Activated CD8-positive, alpha-beta memory T cell treated with anti-CD3 and anti-CD28 coated beads, Interleukin-2, amount 50 U/mL, for 4 hours (primary cell): Measurements from ENCODE around the gene PPP4R1.

Experiments
- DNase-seq: peaks from one replicate; pipeline ENCODE4 v3.0.0-alpha.2; 2020

Gene PPP4R1

GRCh38 chr18:9539938-9540337 is 74.4 kb downstream of the PPP4R1 start:
- no peak for DNase-seq

- no peak for DNase-seq
These were observed 75.1 kb downstream of the PPP4R1 start for GRCh38 chr18:9539283-9539682.

GRCh38 chr18:9537677-9538076 is 76.7 kb downstream of the PPP4R1 start:
- no peak for DNase-seq

GRCh38 chr18:9536354-9537152 is 77.8 kb downstream of the PPP4R1 start:
- DNase-seq = no peak

- no peak for DNase-seq
These were observed 78.8 kb downstream of the PPP4R1 start for GRCh38 chr18:9535430-9535991.

- DNase-seq = no peak
These were observed 79.5 kb downstream of the PPP4R1 start for GRCh38 chr18:9534844-9535243.

GRCh38 chr18:9531791-9532410 is 82.5 kb downstream of the PPP4R1 start:
- no peak for DNase-seq

- no peak for DNase-seq
These were observed 83.9 kb downstream of the PPP4R1 start for GRCh38 chr18:9530226-9531009.

- DNase-seq = no peak
These were observed 87.9 kb downstream of the PPP4R1 start for GRCh38 chr18:9526458-9526857.

- no peak for DNase-seq
These were observed 91.4 kb downstream of the PPP4R1 start for GRCh38 chr18:9522952-9523351.

- DNase-seq = no peak
These were observed 92.6 kb downstream of the PPP4R1 start for GRCh38 chr18:9521770-9522169.

- DNase-seq = no peak
These were observed 93.7 kb downstream of the PPP4R1 start for GRCh38 chr18:9520666-9521065.

GRCh38 chr18:9519399-9519798 is 95.0 kb downstream of the PPP4R1 start:
- DNase-seq = no peak

GRCh38 chr18:9517869-9518268 is 96.5 kb downstream of the PPP4R1 start:
- no peak for DNase-seq

- no peak for DNase-seq
These were observed 97.8 kb downstream of the PPP4R1 start for GRCh38 chr18:9516437-9517064.

- no peak for DNase-seq
These were observed 100.3 kb downstream of the PPP4R1 start for GRCh38 chr18:9513971-9514512.

- no peak for DNase-seq
These were observed 105.8 kb downstream of the PPP4R1 start for GRCh38 chr18:9508446-9509025.

GRCh38 chr18:9507565-9508088 is 106.7 kb downstream of the PPP4R1 start:
- no peak for DNase-seq

- no peak for DNase-seq
These were observed 108.1 kb downstream of the PPP4R1 start for GRCh38 chr18:9506046-9506792.
